Endothelial cell of umbilical vein (primary cell): ENCODE measurements around the gene TARP.

ENCODE experiments used
- BruUV-seq: library from RNA; stranded (reverse); fragments of 400-500 nt; replicated peaks from 2 replicates; lab custom pipeline; 2021; lab: Mats Ljungman, UMichigan
- CTCF ChIA-PET: fragments of 300-600, 350-600 bp; sonication (Branson Sonifier 250); formaldehyde crosslinking; loops from one replicate; lab custom pipeline; 2021; ENCODE audit warnings: antibody characterized with exemption, inconsistent platforms; lab: Charles Lee
- POLR2A ChIA-PET: fragments of 300-600, 350-600 bp; sonication (Branson Sonifier 250); formaldehyde crosslinking; loops from one replicate; lab custom pipeline; 2021; ENCODE audit warnings: antibody characterized with exemption, inconsistent platforms; lab: Charles Lee
- DNase-seq: peaks from one replicate; pipeline ENCODE4 v3.0.0-alpha.2; 2011; ENCODE audit warnings: low read depth, low spot score
- FAIRE-seq: peaks from 2 replicates; lab custom pipeline; 2011; peaks lifted over from hg19 to GRCh38; lab: Jason Lieb, UNC
- H2AFZ ChIP-seq: 2 replicates; pipeline ENCODE4 v1.6.0; 2012; ENCODE audit warnings: low read depth, low read length, control low read depth, inconsistent platforms
- H3K27ac ChIP-seq: 2 replicates; pipeline ENCODE4 v1.5.1; 2011; ENCODE audit warnings: low read depth, mild to moderate bottlenecking, control low read depth, low read length, moderate library complexity; ENCODE audit not compliant: insufficient read depth
- H3K27me3 ChIP-seq, 2 experiments: 2 replicates each; pipeline versions ENCODE4 v1.6.0 to v1.6.1; 2011; ENCODE audit warnings: low read length in 2 of 2, mixed read lengths in 1 of 2; ENCODE audit not compliant: control insufficient read depth in 2 of 2, insufficient read depth in 2 of 2
- H3K36me3 ChIP-seq, 2 experiments: 2 replicates in 1 of 2; 3 replicates in 1 of 2; pipeline ENCODE4 v1.5.1; 2011; ENCODE audit warnings: low read length in 2 of 2, mild to moderate bottlenecking in 1 of 2, moderate library complexity in 1 of 2; ENCODE audit not compliant: control insufficient read depth in 2 of 2, insufficient read depth in 2 of 2; ENCODE audit errors: extremely low read depth in 1 of 2
- H3K4me1 ChIP-seq: 3 replicates; pipeline ENCODE4 v1.5.1; 2011; ENCODE audit warnings: mild to moderate bottlenecking, low read length; ENCODE audit not compliant: control insufficient read depth, insufficient read depth; ENCODE audit errors: extremely low read depth
- H3K4me2 ChIP-seq: 2 replicates; pipeline ENCODE4 v1.6.1; 2011; ENCODE audit warnings: low read length, control low read depth, mixed read lengths; ENCODE audit not compliant: insufficient read depth
- H3K4me3 ChIP-seq, 3 experiments: fragments of 200-600 bp in 1 of 3; sonication (generic), shearing (Covaris generic) in 1 of 3; replicated peaks in 1 of 3; 2 replicates each; pipeline ENCODE4 v1.5.1; 2011 to 2016; ENCODE audit warnings: control low read depth in 3 of 3, low read length in 3 of 3, mild to moderate bottlenecking in 2 of 3, inconsistent platforms in 1 of 3, low read depth in 1 of 3, moderate library complexity in 1 of 3; ENCODE audit not compliant: insufficient read depth in 1 of 3
- H3K79me2 ChIP-seq: 2 replicates; pipeline ENCODE4 v1.6.0; 2012; ENCODE audit warnings: low read length, inconsistent platforms; ENCODE audit not compliant: control insufficient read depth, insufficient read depth
- H3K9ac ChIP-seq: replicated peaks from 2 replicates; pipeline ENCODE3; 2011; ENCODE audit warnings: low read length, control low read depth; ENCODE audit not compliant: insufficient read depth; ENCODE audit errors: extremely low read depth
- H3K9me1 ChIP-seq: replicated peaks from 3 replicates; pipeline ENCODE4 v1.6.0; 2011; ENCODE audit warnings: mild to moderate bottlenecking, low read length; ENCODE audit not compliant: control insufficient read depth, insufficient read depth; ENCODE audit errors: extremely low read depth
- H3K9me3 ChIP-seq: replicated peaks from 2 replicates; pipeline ENCODE4 v1.5.1; 2012; ENCODE audit warnings: low read length, inconsistent platforms; ENCODE audit not compliant: control insufficient read depth, insufficient read depth
- H4K20me1 ChIP-seq: replicated peaks from 2 replicates; pipeline ENCODE3; 2011; ENCODE audit warnings: mild to moderate bottlenecking, low read length; ENCODE audit not compliant: control insufficient read depth, insufficient read depth; ENCODE audit errors: extremely low read depth
- EZH2 ChIP-seq: IDR thresholded peaks from 2 replicates; pipeline ENCODE4 v1.6.1; 2012; ENCODE audit warnings: borderline replicate concordance, low read depth, mild to moderate bottlenecking, moderate library complexity, low read length, inconsistent platforms; ENCODE audit not compliant: severe bottlenecking
- FOS ChIP-seq: IDR thresholded peaks from 2 replicates; pipeline ENCODE4 v1.6.1; 2011; ENCODE audit warnings: mild to moderate bottlenecking, low read length, moderate library complexity, borderline replicate concordance; ENCODE audit not compliant: insufficient read depth
- GATA2 ChIP-seq: IDR thresholded peaks from 2 replicates; pipeline ENCODE4 v1.7.0; 2011; ENCODE audit warnings: low read depth, mild to moderate bottlenecking, moderate library complexity, mixed read lengths, low read length; ENCODE audit not compliant: insufficient read length, insufficient read depth
- JUN ChIP-seq: IDR thresholded peaks from 2 replicates; pipeline ENCODE4 v1.6.1; 2011; ENCODE audit warnings: borderline replicate concordance, low read depth; ENCODE audit not compliant: insufficient read length, insufficient read depth
- MAX ChIP-seq: IDR thresholded peaks from 2 replicates; pipeline ENCODE4 v1.6.1; 2011; ENCODE audit not compliant: insufficient read depth, insufficient read length
- MYC ChIP-seq: IDR thresholded peaks from one replicate; pipeline ENCODE4 v1.6.1; 2011; ENCODE audit warnings: mild to moderate bottlenecking, low read depth, low read length
- POLR2A ChIP-seq: IDR thresholded peaks from 2 replicates; pipeline ENCODE4 v1.6.1; 2012; ENCODE audit warnings: low read depth, mild to moderate bottlenecking, control low read depth, low read length
- POLR2AphosphoS5 ChIP-seq: IDR thresholded peaks from 2 replicates; pipeline ENCODE4 v1.6.1; 2012; ENCODE audit warnings: low read depth, mild to moderate bottlenecking, control low read depth, low read length, moderate library complexity; ENCODE audit not compliant: insufficient read depth
- dilution Hi-C: fragments of 300-500 bp; cut with MboI; formaldehyde crosslinking; loops from one replicate; pipeline ENCODE4 v1.15.0; 2019; ENCODE audit warnings: low sequenced_read_pairs; ENCODE audit not compliant: extremely low pct_ligation_motif_present
- intact Hi-C: fragments of 100-400 bp; cut with micrococcal nuclease; formaldehyde crosslinking; loops from one replicate; pipeline ENCODE4 v1.10.0; 2022
- TF ChIP-seq, protein P1 (sequence below), 2 donors: IDR thresholded peaks; 1 replicate in 1 of 2; 2 replicates in 1 of 2; pipeline ENCODE4 v1.5.1; 2011; ENCODE audit warnings: low read length in 2 of 2, mild to moderate bottlenecking in 2 of 2, moderate library complexity in 2 of 2, control low read depth in 1 of 2, inconsistent platforms in 1 of 2, low read depth in 1 of 2; ENCODE audit not compliant: insufficient read depth in 1 of 2; ENCODE audit errors: extremely low read depth in 1 of 2

Gene TARP

DNA sequence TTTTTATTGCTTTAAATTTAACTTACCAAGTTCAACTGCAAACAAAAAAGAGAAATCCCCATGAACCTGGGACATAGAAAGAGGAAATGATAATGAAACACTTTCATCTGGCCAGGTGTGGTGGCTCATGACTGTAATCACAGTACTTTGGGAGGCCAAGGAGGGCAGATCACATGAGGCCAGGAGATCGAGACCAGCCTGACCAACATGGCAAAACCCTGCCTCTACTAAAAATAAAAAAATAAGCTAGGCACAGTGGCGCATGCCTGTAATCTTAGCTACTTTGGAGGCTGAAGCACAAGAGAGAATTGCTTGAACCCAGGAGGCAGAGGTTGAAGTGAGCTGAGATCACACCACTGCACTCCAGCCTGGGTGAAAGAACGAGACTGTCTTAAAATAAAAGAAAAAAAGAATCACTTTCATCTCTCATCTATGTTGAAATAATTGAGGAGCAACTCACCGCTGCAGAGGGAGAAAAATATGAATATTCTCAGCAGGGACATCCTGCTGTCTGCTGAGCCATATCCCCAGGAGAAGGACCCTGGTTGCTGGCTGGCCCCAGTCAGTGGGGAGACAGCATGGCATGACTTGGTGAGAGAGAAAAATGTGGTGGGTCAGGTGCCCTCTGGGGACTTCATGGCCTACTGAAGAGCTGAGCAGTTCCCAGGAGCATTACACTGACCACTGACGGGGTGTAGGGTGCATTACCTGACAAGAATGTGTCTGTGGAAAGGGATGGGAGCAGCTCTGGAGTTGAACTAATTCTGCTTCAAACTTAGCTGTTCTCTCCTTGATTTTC, 22.8 kb upstream of the TARP start:
- intact Hi-C loops, result no loop called here
- DNase-seq (no peak), FAIRE-seq (no peak)
- Histone ChIP-seq H3K4me3 (no peak overlapping the region), H3K9me1 (no peaks in the 10 kb centered on the region), H4K20me1 (no peaks in the 10 kb centered on the region), H3K9ac (no peak overlapping the region), H3K36me3 (no peaks in the 10 kb centered on the region), H3K9me3 (no peaks in the 10 kb centered on the region), H2AFZ (no peak overlapping the region), H3K4me2 (no peak overlapping the region), H3K27ac (no peak overlapping the region), H3K79me2 (no peaks in the 10 kb centered on the region), H3K27me3 (peaks cover 4 to 5% of the 10 kb centered on the region in 2 experiments), H3K4me1 (no peaks in the 10 kb centered on the region)
- BruUV-seq, result no TSS peak
- TF ChIP-seq, protein P1, sequence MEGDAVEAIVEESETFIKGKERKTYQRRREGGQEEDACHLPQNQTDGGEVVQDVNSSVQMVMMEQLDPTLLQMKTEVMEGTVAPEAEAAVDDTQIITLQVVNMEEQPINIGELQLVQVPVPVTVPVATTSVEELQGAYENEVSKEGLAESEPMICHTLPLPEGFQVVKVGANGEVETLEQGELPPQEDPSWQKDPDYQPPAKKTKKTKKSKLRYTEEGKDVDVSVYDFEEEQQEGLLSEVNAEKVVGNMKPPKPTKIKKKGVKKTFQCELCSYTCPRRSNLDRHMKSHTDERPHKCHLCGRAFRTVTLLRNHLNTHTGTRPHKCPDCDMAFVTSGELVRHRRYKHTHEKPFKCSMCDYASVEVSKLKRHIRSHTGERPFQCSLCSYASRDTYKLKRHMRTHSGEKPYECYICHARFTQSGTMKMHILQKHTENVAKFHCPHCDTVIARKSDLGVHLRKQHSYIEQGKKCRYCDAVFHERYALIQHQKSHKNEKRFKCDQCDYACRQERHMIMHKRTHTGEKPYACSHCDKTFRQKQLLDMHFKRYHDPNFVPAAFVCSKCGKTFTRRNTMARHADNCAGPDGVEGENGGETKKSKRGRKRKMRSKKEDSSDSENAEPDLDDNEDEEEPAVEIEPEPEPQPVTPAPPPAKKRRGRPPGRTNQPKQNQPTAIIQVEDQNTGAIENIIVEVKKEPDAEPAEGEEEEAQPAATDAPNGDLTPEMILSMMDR (IDR thresholded peaks at IDR 0.05; ENCODE audit: extremely low read depth in 1 of 2, insufficient read depth in 1 of 2, low read depth in 1 of 2, low read length in 2 of 2), result no peak
- TF ChIP-seq GATA2, result no peak
- no peak for TF ChIP-seq MYC
- no peak for TF ChIP-seq FOS
- no peak for TF ChIP-seq EZH2
- TF ChIP-seq POLR2AphosphoS5, result no peak
- no peak for TF ChIP-seq MAX
- TF ChIP-seq JUN, result no peak
- TF ChIP-seq POLR2A, result no peak
- ChIA-PET CTCF (interaction anchor here (0.7 kb wide), 1 partner anchor 81 kb away, joined by 3 read pairs; no protein-coding TSS in a partner anchor), POLR2A (no interaction called here)
- dilution Hi-C loops, result no loop called here
